GM19238 (cell line): ENCODE measurements around the gene SEM1.
"Not testable (repeated sequence)": the region's sequence is repeated elsewhere in the genome, so short reads cannot be mapped to it uniquely, and the experiment has no call there.

Experiments used
- DNase-seq: peaks from one replicate; pipeline ENCODE4 v3.0.0; 2011; ENCODE audit warnings: low spot score; ENCODE audit not compliant: insufficient read length

SEM1 gene

GRCh38 chr7:96709381-96710228 is at the start of gene SEM1:
Gene SEM1 (minus strand): TSS chr7:96709846. CDS start chr7:96709763, 83 bp downstream.
- DNase-seq, result peak; percentile 44

GRCh38 chr7:96757880-96758279 is 48.2 kb upstream of the SEM1 start:
- DNase-seq, result not testable (repeated sequence)

- no peak for DNase-seq
Measured at GRCh38 chr7:96747418-96747940, 37.8 kb upstream of the SEM1 start.

- DNase-seq, result no peak
Measured at GRCh38 chr7:96740130-96740529, 30.5 kb upstream of the SEM1 start.

GRCh38 chr7:96739609-96740008 is 30.0 kb upstream of the SEM1 start:
- DNase-seq, result no peak

GRCh38 chr7:96739167-96739566 is 29.5 kb upstream of the SEM1 start:
- no peak for DNase-seq

GRCh38 chr7:96738705-96739104 is 29.1 kb upstream of the SEM1 start:
- DNase-seq, result no peak

GRCh38 chr7:96737545-96738050 is 28.0 kb upstream of the SEM1 start:
- no peak for DNase-seq

- DNase-seq, result no peak
Measured at GRCh38 chr7:96734343-96734742, 24.7 kb upstream of the SEM1 start.

- DNase-seq, result no peak
Measured at GRCh38 chr7:96729820-96730219, 20.2 kb upstream of the SEM1 start.

GRCh38 chr7:96728139-96728538 is 18.5 kb upstream of the SEM1 start:
- no peak for DNase-seq

- DNase-seq, result no peak
Measured at GRCh38 chr7:96727534-96728088, 18.0 kb upstream of the SEM1 start.

- DNase-seq, result no peak
Measured at GRCh38 chr7:96723622-96724021, 14.0 kb upstream of the SEM1 start.

GRCh38 chr7:96722928-96723327 is 13.3 kb upstream of the SEM1 start:
- DNase-seq, result not testable (repeated sequence)

- no peak for DNase-seq
Measured at GRCh38 chr7:96720843-96721242, 11.2 kb upstream of the SEM1 start.

- no peak for DNase-seq
Measured at GRCh38 chr7:96719164-96719563, 9.5 kb upstream of the SEM1 start.

- no peak for DNase-seq
Measured at GRCh38 chr7:96718107-96719003, 8.7 kb upstream of the SEM1 start.

- DNase-seq, result no peak
Measured at GRCh38 chr7:96713037-96713436, 3.4 kb upstream of the SEM1 start.

GRCh38 chr7:96710544-96710943 is 898 bp upstream of the SEM1 start:
- DNase-seq, result no peak

GRCh38 chr7:96708872-96709271 is 774 bp downstream of the SEM1 start:
- no peak for DNase-seq
